Heart left ventricle (tissue), 16 donors: ENCODE results near the gene ZNF557. TPM values are rescaled to one million over a fixed set of nuclear protein-coding genes. Genes with fewer than 3 reads are reported as not detected.
A peak's percentile ranks its signal among the peaks of the same experiment; 100 is the strongest.

Experiments
- ATAC-seq, 4 donors: fragments of 200-7000 bp; cut with Tn5 transposase; one replicate each; pipeline ENCODE4 v1.9.1; 2020 to 2022; ENCODE audit warnings: moderate library complexity in 4 of 4, mild to moderate bottlenecking in 3 of 4, moderate number of reproducible peaks in 1 of 4
- DNase-seq, 5 donors: peaks; one replicate each; pipeline ENCODE4 v3.0.0-alpha.2; 2020
- H3K27ac ChIP-seq, 12 donors: fragments of 200-600 bp; sonication (generic) in 4 of 12; one replicate each; pipeline versions ENCODE4 v1.5.0 to v1.8.0; 2016 to 2022; ENCODE audit warnings: mild to moderate bottlenecking in 2 of 12
- H3K27me3 ChIP-seq, 9 donors: fragments of 200-600 bp; sonication (generic) in 2 of 9; one replicate each; pipeline versions ENCODE4 v1.5.1 to v1.8.0; 2016 to 2022; ENCODE audit warnings: mild to moderate bottlenecking in 3 of 9
- H3K36me3 ChIP-seq, 9 donors: fragments of 200-600 bp; sonication (generic) in 2 of 9; one replicate each; pipeline versions ENCODE4 v1.5.0 to v1.8.0; 2018 to 2022; ENCODE audit warnings: mild to moderate bottlenecking in 2 of 9
- H3K4me1 ChIP-seq, 12 donors: fragments of 200-600 bp; sonication (generic) in 4 of 12; one replicate each; pipeline versions ENCODE4 v1.5.0 to v1.8.0; 2016 to 2022; ENCODE audit warnings: mild to moderate bottlenecking in 3 of 12
- H3K4me3 ChIP-seq, 12 donors: fragments of 200-600 bp; sonication (generic) in 4 of 12; one replicate each; pipeline versions ENCODE4 v1.5.0 to v1.8.0; 2017 to 2022; ENCODE audit warnings: mild to moderate bottlenecking in 9 of 12, moderate library complexity in 4 of 12
- H3K9me3 ChIP-seq, 12 donors: fragments of 200-600 bp; sonication (generic) in 4 of 12; one replicate each; pipeline versions ENCODE4 v1.5.0 to v1.8.0; 2016 to 2022; ENCODE audit warnings: mild to moderate bottlenecking in 1 of 12
- CTCF ChIP-seq, 12 donors: fragments of 200-600 bp; sonication (generic) in 4 of 12; IDR thresholded peaks; one replicate each; pipeline versions ENCODE4 v1.5.0 to v1.8.0; 2018 to 2022; ENCODE audit warnings: antibody characterized with exemption in 12 of 12, mild to moderate bottlenecking in 5 of 12
- POLR2A ChIP-seq, 2 donors: fragments of 450-650 bp; IDR thresholded peaks; one replicate each; pipeline ENCODE4 v1.6.1; 2017; ENCODE audit warnings: antibody characterized with exemption in 2 of 2, mild to moderate bottlenecking in 2 of 2, moderate library complexity in 2 of 2
- WGBS, 4 donors: extraction: QIAGEN DNeasy Blood & Tissue Kit in 2 of 4; methylation state at CpG; one replicate each; pipeline versions ENCODE4 v1.1.5 to v1.1.7; 2013 to 2018; 5-methylcytosine and 5-hydroxymethylcytosine counted together
- intact Hi-C, 10 donors: fragments of 100-400 bp; cut with DNase I; formaldehyde crosslinking; loops; one replicate each; pipeline versions ENCODE4 v1.11.1 to v1.14.2; 2022
- polyA plus RNA-seq, 2 donors: library from polyadenylated mRNA; stranded (reverse); fragments of 200-250 nt; gene quantifications; one replicate each; pipeline ENCODE4 v1.2.3, GENCODE V29; 2013
- total RNA-seq, 9 donors: library from RNA; depleted of rRNA in 2 of 9; stranded (reverse); fragments of >200 nt in 2 of 9; fragmentation: NEBNext Ultra II Directional in 3 of 9; extraction: Animal tissue kit (Norgen Biotek cat#: 25700) in 3 of 9; gene quantifications; one replicate each; pipeline versions ENCODE4 v1.1.0 to v1.2.4, GENCODE V29; 2016 to 2023
- donor health status: ischemic (EF 13 %, LVEDD 7.1; RV severe dilation, severe dysfunction).
- donor health status: healthy with polysubstance abuse.
- donor health status: DM: no; HTN: yes; CAD: no.
- donor health status: DM: no; HTN: no; CAD: no.
- donor health status: ischemic (EF 25% LVEDD 6.9; RV normal size, moderate dysfunction).
- donor health status: ischemic (EF 25% LVEDD 5.7; RV mildly dilated, moderate dysfunction).
- donor health status: healthy.
- donor health status: DM: yes; HTN: yes; CAD: no.
- donor health status: ischemic (EF 35%, LVEDD 5.7; RV mildly dilated, moderate dysfunction).
- donor health status: nonischemic (EF 11% LVEDD 7.7; RV severe dilation, severe dysfunction).
- donor health status: DM: yes; HTN: yes; CAD: no.
- donor health status: PGD.
- donor health status: ischemic (EF 29% LVEDD 5.4; RV normal size, mild dysfunction).
- donor health status: nonischemic (EF 23%, LVEDD 6.1; RV moderate dilation, normal function).

The ZNF557 gene
- total and polyA plus RNA-seq, 11 donors: 1.9 to 7.1 (median 3.7) TPM

DNA sequence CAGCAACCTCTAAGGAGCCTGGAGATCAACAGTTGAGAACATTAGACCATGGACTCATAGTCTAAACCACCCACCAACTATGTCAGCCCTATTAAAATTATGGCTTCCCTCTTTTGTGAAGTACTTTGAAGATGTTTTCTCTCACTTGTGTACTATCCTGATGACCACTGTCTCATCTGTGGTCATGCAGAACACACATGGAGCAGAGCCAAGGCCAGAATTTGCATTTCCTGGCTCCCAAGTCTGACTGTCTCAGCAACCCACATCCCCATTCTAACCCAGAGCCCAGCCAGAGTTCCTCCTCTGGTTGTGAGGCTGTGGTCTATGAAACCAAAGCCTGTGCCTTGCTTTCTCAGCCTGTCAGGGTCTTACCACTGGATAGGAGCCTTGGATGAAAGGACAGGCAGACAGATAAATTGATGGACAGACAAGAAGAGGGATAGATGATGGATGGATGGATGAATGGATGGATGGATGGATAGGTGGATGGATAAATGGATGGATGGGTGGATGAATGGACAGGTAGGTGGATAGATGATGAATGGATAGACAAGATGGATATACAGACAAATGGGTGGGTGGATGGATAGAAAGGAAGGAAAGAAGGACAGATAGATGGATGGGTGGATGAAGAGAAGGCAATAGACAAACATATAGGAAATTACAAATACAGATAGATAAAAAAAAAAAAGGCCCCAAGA lies 35.4 kb downstream of the ZNF557 start:
- Histone ChIP-seq H3K27ac (no peak overlapping the region), H3K4me3 (no peak overlapping the region), H3K4me1 (peaks cover 0 to 5% (median 0%) of the 10 kb centered on the region in 12 donors), H3K27me3 (peaks cover 0 to 4% (median 0%) of the 10 kb centered on the region in 9 donors), H3K36me3 (no peaks in the 10 kb centered on the region), H3K9me3 (no peaks in the 10 kb centered on the region)
- DNase-seq (no peak), ATAC-seq (peak in 2 of 4 donors; percentile 16 to 24)
- TF ChIP-seq CTCF (IDR thresholded peaks at IDR 0.05) (no peak), POLR2A (IDR thresholded peaks at IDR 0.05) (no peak)
- intact Hi-C loops: loop anchor here in 5 of 10 donors (2.0 to 10.0 kb wide), 7 partner anchors 42 to 697 kb away; partner anchors contain the start of gene TRAPPC5 (in 1 of the 5)

DNA sequence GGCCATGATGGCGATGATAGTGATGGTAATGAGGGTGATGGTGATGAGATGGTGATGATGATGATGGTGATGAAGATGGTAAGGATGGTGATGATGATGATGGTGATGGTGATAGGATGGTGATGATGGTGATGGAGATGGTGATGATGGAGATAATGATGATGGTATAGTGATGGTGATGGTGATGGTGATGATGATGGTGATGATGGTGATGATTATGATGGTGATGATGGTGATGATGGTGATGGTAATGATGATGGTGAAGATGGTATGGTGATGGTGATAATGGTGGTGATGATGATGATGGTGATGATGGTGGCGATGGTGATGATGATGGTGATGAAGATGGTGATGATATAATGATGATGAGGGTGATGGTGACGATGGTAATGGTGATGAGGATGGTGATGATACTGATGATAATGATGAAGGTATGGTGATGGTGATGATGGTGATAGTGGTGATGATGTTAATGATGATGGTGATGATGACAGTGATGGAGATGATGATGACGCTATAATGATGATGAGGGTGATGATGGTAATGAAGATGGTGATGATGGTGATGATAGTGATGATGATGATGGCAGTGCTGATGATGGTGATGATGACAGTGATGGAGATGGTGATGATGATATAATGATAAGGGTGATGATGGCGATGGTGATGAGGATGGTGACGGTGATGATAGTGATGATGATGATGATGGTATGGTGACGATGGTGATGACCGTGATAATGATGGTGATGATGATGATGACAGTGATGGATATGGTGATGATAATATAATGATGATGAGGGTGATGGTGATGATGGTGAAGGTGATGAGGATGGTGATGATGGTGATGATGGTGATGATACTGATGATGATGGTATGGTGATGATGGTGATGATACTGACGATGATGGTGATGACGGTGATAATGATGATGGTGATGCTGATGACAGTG lies 37.5 kb downstream of the ZNF557 start:
- Histone ChIP-seq H3K4me1 (peaks cover 0 to 3% (median 0%) of the 10 kb centered on the region in 12 donors), H3K27me3 (peaks cover 0 to 4% (median 0%) of the 10 kb centered on the region in 9 donors), H3K9me3 (no peaks in the 10 kb centered on the region), H3K36me3 (no peaks in the 10 kb centered on the region), H3K27ac (no peak overlapping the region), H3K4me3 (no peak overlapping the region)
- no peak for ATAC-seq
- TF ChIP-seq CTCF (IDR thresholded peaks at IDR 0.05) (no peak), POLR2A (IDR thresholded peaks at IDR 0.05) (no peak)
- intact Hi-C loops: loop anchor here in 2 of 10 donors (10.0 kb wide), 2 partner anchors 578 to 688 kb away; partner anchors contain the start of gene TRAPPC5 (in 1 of the 2)
- DNase-seq: no peak
- 84 to 86% (median 84%) methylated on average over 10 of the region's 10 CpGs for WGBS, 4 donors

- Histone ChIP-seq H3K36me3 (peaks cover 0 to 10% (median 0%) of the 10 kb centered on the region in 9 donors), H3K4me3 (no peak overlapping the region), H3K27me3 (peaks cover 0 to under 1% (median 0%) of the 10 kb centered on the region in 9 donors), H3K9me3 (peaks cover 0 to 6% (median 0%) of the 10 kb centered on the region in 12 donors), H3K4me1 (peaks cover 0 to 3% (median 0%) of the 10 kb centered on the region in 12 donors), H3K27ac (no peak overlapping the region)
- no peak for TF ChIP-seq POLR2A (IDR thresholded peaks at IDR 0.05)
- TF ChIP-seq CTCF (IDR thresholded peaks at IDR 0.05): no peak
- 66 to 70% (median 69%) methylated on average over 8 of the region's 8 CpGs for WGBS, 4 donors
- ATAC-seq (no peak), DNase-seq (no peak)
- intact Hi-C loops: loop anchor here in 2 of 10 donors (10.0 kb wide), 2 partner anchors 575 to 685 kb away; partner anchors contain the start of gene TRAPPC5 (in 1 of the 2)
Observed at GRCh38 chr19:7109678-7110289, 40.3 kb downstream of the ZNF557 start.
